OCI-LY3 (cell line): ENCODE results near the gene SERPINF2.

Experiments
- H2AFZ ChIP-seq: fragments of 200-600, 300-600 bp; shearing (Covaris generic); 2 replicates; pipeline ENCODE4 v1.6.0; 2014; ENCODE audit warnings: antibody characterized with exemption, low read depth, low read length
- H3K27ac ChIP-seq: fragments of 200-600, 300-600 bp; sonication (generic); 2 replicates; pipeline ENCODE4 v1.5.1; 2014; ENCODE audit warnings: mild to moderate bottlenecking, low read length, moderate library complexity, mixed read lengths
- H3K27me3 ChIP-seq: fragments of 200-600, 300-600 bp; sonication (generic); 2 replicates; pipeline ENCODE4 v1.6.1; 2014; ENCODE audit warnings: low read depth, low read length, mixed read lengths
- H3K36me3 ChIP-seq: fragments of 200-600, 300-600 bp; sonication (generic); replicated peaks from 2 replicates; pipeline ENCODE3; 2014; ENCODE audit warnings: low read depth, low read length, mixed read lengths
- H3K4me1 ChIP-seq: fragments of 300-600, 200-600 bp; sonication (generic); 2 replicates; pipeline ENCODE4 v1.6.1; 2014; ENCODE audit warnings: low read length, mixed read lengths
- H3K4me2 ChIP-seq: fragments of 200-600, 300-600 bp; sonication (generic); 2 replicates; pipeline ENCODE4 v1.6.1; 2014; ENCODE audit warnings: low read length, mixed read lengths
- H3K4me3 ChIP-seq: fragments of 300-600, 200-600 bp; sonication (generic); 2 replicates; pipeline ENCODE4 v1.5.1; 2014; ENCODE audit warnings: antibody characterized with exemption, mild to moderate bottlenecking, low read length, moderate library complexity
- H3K79me2 ChIP-seq: fragments of 300-600, 200-600 bp; shearing (Covaris generic); 2 replicates; pipeline ENCODE4 v1.6.1; 2014; ENCODE audit warnings: mild to moderate bottlenecking, low read length, mixed read lengths
- H3K9ac ChIP-seq: fragments of 300-600, 200-600 bp; shearing (Covaris generic); 2 replicates; pipeline ENCODE4 v1.6.0; 2014; ENCODE audit warnings: mild to moderate bottlenecking, low read length, moderate library complexity
- H3K9me3 ChIP-seq: fragments of 200-600, 300-600 bp; shearing (Covaris generic); 2 replicates; pipeline ENCODE4 v1.6.1; 2014; ENCODE audit warnings: low read length, mixed read lengths; ENCODE audit not compliant: insufficient read depth
- H4K20me1 ChIP-seq: fragments of 200-600, 300-600 bp; sonication (generic); 2 replicates; pipeline ENCODE4 v1.6.1; 2016; ENCODE audit warnings: low read length, mixed read lengths; ENCODE audit not compliant: insufficient read depth
- CTCF ChIP-seq: fragments of 200-600, 300-600 bp; sonication (generic); IDR thresholded peaks from 2 replicates; pipeline ENCODE4 v1.5.1; 2014; ENCODE audit warnings: antibody characterized with exemption, low read length, low read depth
- EZH2phosphoT487 ChIP-seq: fragments of 200-600 bp; shearing (Covaris generic); IDR thresholded peaks from 2 replicates; pipeline ENCODE4 v1.6.1; 2018; ENCODE audit warnings: antibody characterized with exemption, mixed run types, low read depth

Gene SERPINF2

GRCh38 chr17:1779571-1780131 lies 37.0 kb downstream of the SERPINF2 start:
- peaks cover 23% of the 10 kb centered on the region for H3K36me3 ChIP-seq
- H3K9me3 ChIP-seq = no peaks in the 10 kb centered on the region
- H4K20me1 ChIP-seq = no peaks in the 10 kb centered on the region
- no peak overlapping the region for H2AFZ ChIP-seq
- no peaks in the 10 kb centered on the region for H3K4me1 ChIP-seq
- no peaks in the 10 kb centered on the region for H3K79me2 ChIP-seq
- H3K9ac ChIP-seq = no peak overlapping the region
- no peak for TF ChIP-seq EZH2phosphoT487
- no peak overlapping the region for H3K4me2 ChIP-seq
- no peak overlapping the region for H3K27ac ChIP-seq
- H3K4me3 ChIP-seq = no peak overlapping the region
- H3K27me3 ChIP-seq = no peaks in the 10 kb centered on the region

GRCh38 chr17:1782171-1782567 lies 39.5 kb downstream of the SERPINF2 start:
- Histone ChIP-seq H3K9ac (no peak overlapping the region), H3K4me3 (no peak overlapping the region), H2AFZ (no peak overlapping the region), H3K27me3 (no peaks in the 10 kb centered on the region), H3K4me1 (no peaks in the 10 kb centered on the region), H3K4me2 (no peak overlapping the region), H3K79me2 (no peaks in the 10 kb centered on the region), H3K27ac (no peak overlapping the region), H3K9me3 (no peaks in the 10 kb centered on the region), H4K20me1 (no peaks in the 10 kb centered on the region), H3K36me3 (peaks cover 31% of the 10 kb centered on the region)
- TF ChIP-seq EZH2phosphoT487 = no peak
- no peak for TF ChIP-seq CTCF

GRCh38 chr17:1783271-1783670 lies 40.6 kb downstream of the SERPINF2 start:
- Histone ChIP-seq H3K27me3 (no peaks in the 10 kb centered on the region), H3K9ac (no peak overlapping the region), H4K20me1 (no peaks in the 10 kb centered on the region), H2AFZ (no peak overlapping the region), H3K4me2 (no peak overlapping the region), H3K36me3 (peaks cover 31% of the 10 kb centered on the region), H3K79me2 (no peaks in the 10 kb centered on the region), H3K4me3 (no peak overlapping the region), H3K4me1 (no peaks in the 10 kb centered on the region), H3K9me3 (no peaks in the 10 kb centered on the region), H3K27ac (no peak overlapping the region)
- TF ChIP-seq EZH2phosphoT487 (no peak), CTCF (no peak)

- H3K79me2 ChIP-seq = no peaks in the 10 kb centered on the region
- no peaks in the 10 kb centered on the region for H4K20me1 ChIP-seq
- H3K9me3 ChIP-seq = no peaks in the 10 kb centered on the region
- peaks cover 34% of the 10 kb centered on the region for H3K36me3 ChIP-seq
- no peaks in the 10 kb centered on the region for H3K27me3 ChIP-seq
- H3K9ac ChIP-seq = no peak overlapping the region
- no peak overlapping the region for H3K4me2 ChIP-seq
- H3K27ac ChIP-seq = no peak overlapping the region
- H2AFZ ChIP-seq = no peak overlapping the region
- H3K4me1 ChIP-seq = no peaks in the 10 kb centered on the region
- TF ChIP-seq CTCF (peak; percentile 44), EZH2phosphoT487 (no peak)
- no peak overlapping the region for H3K4me3 ChIP-seq
Measured at GRCh38 chr17:1783834-1784611, 41.4 kb downstream of the SERPINF2 start.
